Islet precursor cell (in vitro differentiated cells): Measurements from ENCODE around the gene NOP56.
A peak's percentile ranks its signal among the peaks of the same experiment; 100 is the strongest.

Source experiments
- DNase-seq: peaks from one replicate; pipeline ENCODE4 v3.0.0-alpha.2; 2018

NOP56 gene

GRCh38 chr20:2706688-2707352, 54.4 kb downstream of the NOP56 start:
- DNase-seq, result peak; percentile 32

- DNase-seq, result peak; percentile 41
Measured at GRCh38 chr20:2707353-2708072, 55.1 kb downstream of the NOP56 start.
